Rectal smooth muscle tissue (tissue), 1 donor: ENCODE measurements around the gene CD164.
"Not testable (repeated sequence)": the region's sequence is repeated elsewhere in the genome, so short reads cannot be mapped to it uniquely, and the experiment has no call there.

Source experiments
- H3K27ac ChIP-seq: one replicate; pipeline ENCODE4 v1.7.0; 2013; ENCODE audit warnings: low read depth, low read length, inconsistent platforms
- H3K27me3 ChIP-seq: one replicate; pipeline ENCODE4 v1.7.0; 2013; ENCODE audit warnings: low read length; ENCODE audit not compliant: control insufficient read depth, insufficient read depth
- H3K36me3 ChIP-seq: one replicate; pipeline ENCODE4 v1.7.0; 2013; ENCODE audit warnings: low read length; ENCODE audit not compliant: control insufficient read depth, insufficient read depth
- H3K4me1 ChIP-seq: one replicate; pipeline ENCODE4 v1.7.0; 2013; ENCODE audit warnings: low read length; ENCODE audit not compliant: control insufficient read depth, insufficient read depth
- H3K4me3 ChIP-seq: one replicate; pipeline ENCODE4 v1.7.0; 2013; ENCODE audit warnings: low read length
- H3K9ac ChIP-seq: one replicate; pipeline ENCODE4 v1.7.0; 2013; ENCODE audit warnings: low read length

CD164 gene

DNA sequence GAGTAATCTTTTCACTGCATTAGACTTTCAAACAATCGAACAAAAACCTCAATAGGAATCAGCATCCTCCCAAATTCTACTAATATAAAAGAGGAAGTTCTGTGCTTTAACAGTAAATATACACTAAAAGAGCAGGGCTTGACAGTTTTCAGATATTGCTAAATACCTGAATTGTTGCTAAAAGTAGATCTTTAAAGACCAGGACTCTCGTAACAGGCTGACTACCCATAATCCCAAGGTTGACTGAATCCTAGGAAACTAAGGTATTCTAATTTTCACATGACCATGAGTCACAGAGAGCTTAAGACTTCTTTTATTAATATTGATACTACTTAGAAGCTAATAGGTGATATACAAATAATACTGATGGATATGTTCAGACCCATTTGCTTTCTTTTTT, 10.1 kb downstream of the CD164 start:
- H3K4me1 ChIP-seq: no peaks in the 10 kb centered on the region
- no peaks in the 10 kb centered on the region for H3K27me3 ChIP-seq
- H3K36me3 ChIP-seq: peaks cover 27% of the 10 kb centered on the region

DNA sequence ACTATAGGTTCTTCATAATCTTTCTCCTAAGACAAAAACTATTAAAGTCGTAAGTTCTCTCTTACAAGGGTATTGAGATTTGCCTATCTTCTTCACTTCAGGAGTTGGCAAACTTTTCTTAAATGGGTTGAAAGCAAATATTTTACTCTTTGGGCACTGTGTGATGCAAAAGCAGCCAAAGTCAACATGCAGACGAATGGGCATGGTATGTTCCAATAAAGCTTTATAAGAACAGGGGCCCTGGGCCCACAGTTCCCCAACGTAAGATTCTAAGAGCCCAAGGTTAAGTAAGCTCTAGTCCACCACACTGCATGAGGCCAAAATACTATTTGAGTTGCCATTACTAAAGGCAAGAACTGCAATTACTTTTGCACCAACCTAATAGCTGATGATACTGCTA, 11.5 kb downstream of the CD164 start:
- peaks cover 21% of the 10 kb centered on the region for H3K36me3 ChIP-seq
- no peaks in the 10 kb centered on the region for H3K4me1 ChIP-seq
- no peak overlapping the region for H3K9ac ChIP-seq
- no peaks in the 10 kb centered on the region for H3K27me3 ChIP-seq
- no peak overlapping the region for H3K27ac ChIP-seq
- H3K4me3 ChIP-seq: no peak overlapping the region

More for the DNA sequence above, 10.1 kb downstream of the CD164 start:
- no peak overlapping the region for H3K4me3 ChIP-seq
- H3K27ac ChIP-seq: no peak overlapping the region
- H3K9ac ChIP-seq: no peak overlapping the region

DNA sequence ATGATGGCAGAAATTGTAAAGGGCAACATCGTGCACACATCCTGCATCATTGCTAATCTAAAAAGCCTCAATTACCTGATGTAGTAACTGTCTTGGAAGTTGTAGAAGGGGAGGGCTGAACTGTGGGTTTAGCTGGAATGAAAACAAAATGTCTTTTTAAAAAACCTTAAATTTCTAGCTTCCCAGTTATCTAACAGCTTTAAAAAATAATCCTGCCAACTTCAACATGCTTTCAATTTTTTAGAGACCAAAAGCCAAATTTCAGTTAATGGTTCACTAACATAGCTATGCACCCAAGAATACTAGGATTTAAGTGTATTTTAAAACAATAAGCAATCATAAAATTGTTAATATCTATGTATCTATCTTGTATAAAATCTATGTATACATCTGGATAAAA, 11.9 kb downstream of the CD164 start:
- Histone ChIP-seq H3K4me1 (no peaks in the 10 kb centered on the region), H3K27me3 (no peaks in the 10 kb centered on the region), H3K4me3 (no peak overlapping the region), H3K9ac (no peak overlapping the region), H3K27ac (no peak overlapping the region), H3K36me3 (peaks cover 21% of the 10 kb centered on the region)

DNA sequence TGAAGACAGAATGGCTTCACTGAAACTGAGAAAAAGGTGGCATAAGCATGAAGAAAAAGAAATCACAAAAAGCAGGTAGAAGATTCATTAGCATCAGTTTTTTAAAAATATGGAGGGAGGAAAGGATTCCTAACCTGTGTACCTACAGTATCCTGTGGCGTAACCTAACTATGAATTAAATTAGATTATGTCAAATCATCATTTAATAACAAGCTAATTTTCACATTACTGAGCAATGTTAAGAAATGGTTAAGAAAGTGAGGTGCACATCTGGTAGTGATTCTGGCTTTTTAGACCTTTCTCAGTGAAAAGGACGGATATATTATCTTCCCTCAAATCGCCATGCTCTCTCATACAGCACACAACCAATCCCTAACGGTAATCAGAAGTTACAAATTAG, 12.5 kb downstream of the CD164 start:
- H3K36me3 ChIP-seq: peaks cover 16% of the 10 kb centered on the region
- H3K4me1 ChIP-seq: no peaks in the 10 kb centered on the region
- no peak overlapping the region for H3K4me3 ChIP-seq
- no peak overlapping the region for H3K9ac ChIP-seq
- H3K27me3 ChIP-seq: no peaks in the 10 kb centered on the region
- H3K27ac ChIP-seq: no peak overlapping the region

DNA sequence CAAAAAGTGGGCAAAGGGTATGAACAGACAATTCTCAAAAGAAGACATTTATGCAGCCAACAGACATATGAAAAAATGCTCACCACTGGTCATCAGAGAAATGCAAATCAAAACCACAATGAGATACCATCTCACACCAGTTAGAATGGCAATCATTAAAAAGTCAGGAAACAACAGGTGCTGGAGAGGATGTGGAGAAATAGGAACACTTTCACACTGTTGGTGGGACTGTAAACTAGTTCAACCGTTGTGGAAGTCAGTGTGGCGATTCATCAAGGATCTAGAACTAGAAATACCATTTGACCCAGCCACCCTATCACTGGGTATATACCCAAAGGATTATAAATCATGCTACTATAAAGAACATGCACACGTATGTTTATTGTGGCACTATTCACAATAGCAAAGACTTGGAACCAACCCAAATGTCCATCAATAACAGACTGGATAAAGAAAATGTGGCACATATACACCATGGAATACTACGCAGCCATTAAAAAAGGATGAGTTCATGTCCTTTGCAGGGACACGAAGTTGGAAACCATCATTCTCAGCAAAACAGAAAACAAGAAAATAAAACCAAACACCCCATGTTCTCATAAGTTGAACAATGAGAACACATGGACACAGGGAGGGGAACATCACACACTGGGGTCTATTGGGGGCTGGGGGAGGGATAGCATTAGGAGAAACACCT, 17.7 kb downstream of the CD164 start:
- H3K4me1 ChIP-seq, H3K4me3 ChIP-seq, H3K27ac ChIP-seq, H3K9ac ChIP-seq, H3K36me3 ChIP-seq, H3K27me3 ChIP-seq: not testable (repeated sequence)

DNA sequence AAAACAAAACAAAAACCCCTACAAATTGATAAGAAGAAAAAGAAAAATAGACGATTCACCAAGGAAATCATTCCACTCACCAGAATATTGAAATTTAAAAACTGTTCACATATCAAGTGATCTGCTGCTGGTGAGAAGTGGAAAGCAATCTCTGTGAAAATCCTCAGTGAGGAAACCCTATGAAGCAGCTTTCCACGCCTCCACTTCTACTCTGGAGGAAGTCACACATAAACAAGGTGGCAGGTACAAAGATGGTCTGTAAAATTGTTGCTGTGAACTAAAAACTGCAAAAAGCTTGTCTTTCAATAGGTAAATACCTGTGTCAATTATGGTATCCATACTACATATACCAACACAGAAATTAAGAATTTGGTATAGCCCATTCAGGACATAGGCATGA, 18.5 kb downstream of the CD164 start:
- H3K36me3 ChIP-seq: peaks cover 3% of the 10 kb centered on the region
- H3K27me3 ChIP-seq: no peaks in the 10 kb centered on the region
- H3K4me3 ChIP-seq: no peak overlapping the region
- no peak overlapping the region for H3K9ac ChIP-seq
- no peaks in the 10 kb centered on the region for H3K4me1 ChIP-seq
- no peak overlapping the region for H3K27ac ChIP-seq

DNA sequence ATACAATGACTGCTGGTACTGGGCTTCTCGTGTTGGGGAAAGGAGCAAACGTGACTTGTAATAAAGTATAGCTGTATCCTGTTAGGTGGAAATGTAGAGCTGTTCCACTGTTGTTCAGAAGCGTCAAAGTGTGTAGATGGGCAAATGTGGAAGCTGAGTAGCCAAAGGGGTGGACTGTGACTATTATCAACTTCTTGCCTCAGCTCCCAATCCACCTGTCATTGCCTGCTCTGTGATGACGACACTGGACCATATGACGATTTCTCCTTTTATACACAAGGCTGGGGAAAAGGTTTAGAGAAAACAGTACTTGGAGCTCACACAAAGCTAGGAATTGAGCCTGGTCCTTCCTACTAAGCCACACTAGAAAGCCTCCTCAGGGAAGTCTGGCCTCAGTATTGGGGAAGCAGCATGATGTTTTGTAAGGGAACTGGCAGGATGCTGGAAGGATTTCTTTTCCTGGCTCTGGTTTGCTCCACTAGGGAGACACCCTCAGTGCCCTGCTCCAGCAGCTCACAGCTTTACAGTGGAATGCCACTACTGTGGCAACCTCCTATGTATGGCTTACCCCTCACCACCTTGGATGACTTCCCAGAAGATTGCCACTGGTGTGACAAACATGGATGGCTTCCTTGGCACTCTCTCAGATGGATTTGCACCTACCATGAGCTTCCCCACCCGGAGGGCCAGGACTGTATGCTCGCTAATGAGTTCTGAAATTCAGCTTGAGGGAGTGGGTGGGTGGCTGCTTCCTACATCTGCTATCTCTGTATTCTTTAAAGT, 20.0 kb downstream of the CD164 start:
- H3K27me3 ChIP-seq: no peaks in the 10 kb centered on the region
- no peak overlapping the region for H3K27ac ChIP-seq
- peaks cover 3% of the 10 kb centered on the region for H3K36me3 ChIP-seq
- H3K9ac ChIP-seq: no peak overlapping the region
- no peaks in the 10 kb centered on the region for H3K4me1 ChIP-seq
- no peak overlapping the region for H3K4me3 ChIP-seq

DNA sequence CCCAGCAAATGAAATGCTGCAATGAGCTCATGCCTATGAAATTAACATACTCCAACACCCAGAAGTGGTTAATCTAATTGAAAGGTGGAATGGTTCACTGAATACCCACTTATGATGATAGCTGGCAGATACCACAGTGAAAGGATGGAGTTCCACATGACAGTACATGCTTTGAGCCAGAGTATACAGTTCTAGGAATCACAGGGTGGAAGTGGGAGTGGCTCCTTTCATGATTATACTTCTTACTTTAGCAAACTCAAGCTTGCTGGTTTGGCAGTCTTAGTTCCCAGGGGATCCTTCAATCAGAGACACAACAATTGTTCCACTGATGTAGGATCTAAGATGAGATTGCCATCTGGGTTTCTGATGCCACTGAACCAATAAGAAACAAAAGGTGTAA, 21.5 kb downstream of the CD164 start:
- H3K27me3 ChIP-seq: no peaks in the 10 kb centered on the region
- H3K27ac ChIP-seq: no peak overlapping the region
- H3K4me3 ChIP-seq: no peak overlapping the region
- no peaks in the 10 kb centered on the region for H3K4me1 ChIP-seq
- no peak overlapping the region for H3K9ac ChIP-seq
- peaks cover 7% of the 10 kb centered on the region for H3K36me3 ChIP-seq

DNA sequence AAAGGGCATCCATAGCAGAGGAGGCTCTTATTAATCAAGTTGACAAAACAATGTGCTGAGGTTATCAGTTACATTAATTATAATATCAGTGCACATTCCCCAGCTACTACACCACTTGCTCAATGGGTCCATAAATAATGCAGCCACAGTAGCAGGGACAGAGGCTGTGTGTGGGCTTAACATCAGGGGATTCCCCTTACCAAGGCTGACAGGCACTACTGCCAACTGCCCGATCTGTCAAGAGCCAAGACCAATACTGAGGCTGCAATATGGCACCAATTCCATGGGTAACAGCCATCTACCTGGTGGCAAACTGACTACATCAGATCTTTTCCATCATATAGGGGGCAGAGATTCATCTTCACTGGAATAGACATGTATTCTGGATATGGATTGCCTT, 22.0 kb downstream of the CD164 start:
- Histone ChIP-seq H3K36me3 (peaks cover 7% of the 10 kb centered on the region), H3K27me3 (no peaks in the 10 kb centered on the region)

DNA sequence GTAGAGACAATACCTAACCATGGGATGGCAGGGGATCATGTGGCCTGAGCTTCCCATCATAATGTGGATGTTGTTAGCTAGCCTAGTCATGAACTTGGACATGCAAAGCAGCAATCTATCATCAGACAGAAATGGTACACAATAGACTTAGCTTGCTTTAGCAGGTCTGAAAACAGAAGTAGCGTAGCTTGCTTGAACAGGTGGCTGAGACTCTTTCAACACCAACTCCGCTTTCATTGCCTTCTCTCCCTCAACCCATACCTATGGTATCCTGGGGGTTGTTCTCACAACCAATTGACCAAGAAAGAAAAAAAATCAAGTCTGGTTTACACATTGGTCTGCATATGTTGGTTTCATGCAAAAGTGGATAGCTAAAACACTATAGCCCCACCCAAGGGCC, 23.0 kb downstream of the CD164 start:
- H3K9ac ChIP-seq: no peak overlapping the region
- no peaks in the 10 kb centered on the region for H3K27me3 ChIP-seq
- H3K4me1 ChIP-seq: no peaks in the 10 kb centered on the region
- no peak overlapping the region for H3K4me3 ChIP-seq
- H3K36me3 ChIP-seq: peaks cover 7% of the 10 kb centered on the region
- H3K27ac ChIP-seq: no peak overlapping the region

More for the DNA sequence above, 22.0 kb downstream of the CD164 start:
- Histone ChIP-seq H3K9ac (no peak overlapping the region), H3K27ac (no peak overlapping the region), H3K4me1 (no peaks in the 10 kb centered on the region), H3K4me3 (no peak overlapping the region)

DNA sequence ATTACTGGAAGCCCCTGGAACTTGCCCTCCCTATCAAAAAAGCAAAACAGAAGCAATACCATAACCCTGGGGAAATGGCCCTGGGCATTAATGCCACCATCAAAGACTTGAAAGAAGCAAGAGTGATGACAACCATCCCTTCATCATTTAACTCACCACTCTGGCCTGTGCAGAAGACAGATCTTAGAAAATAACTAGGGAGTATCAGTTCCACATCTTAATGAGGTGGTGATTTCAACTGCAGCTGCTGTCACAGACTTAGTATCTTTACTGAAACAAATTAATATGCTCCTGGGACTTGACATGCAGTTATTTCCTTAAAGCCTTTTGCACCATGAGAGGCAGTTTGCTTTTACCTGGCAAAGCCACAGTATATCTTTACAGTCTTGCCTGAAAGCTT, 24.1 kb downstream of the CD164 start:
- Histone ChIP-seq H3K27me3 (no peaks in the 10 kb centered on the region), H3K36me3 (peaks cover 7% of the 10 kb centered on the region), H3K9ac (no peak overlapping the region), H3K4me3 (no peak overlapping the region), H3K27ac (no peak overlapping the region), H3K4me1 (no peaks in the 10 kb centered on the region)

DNA sequence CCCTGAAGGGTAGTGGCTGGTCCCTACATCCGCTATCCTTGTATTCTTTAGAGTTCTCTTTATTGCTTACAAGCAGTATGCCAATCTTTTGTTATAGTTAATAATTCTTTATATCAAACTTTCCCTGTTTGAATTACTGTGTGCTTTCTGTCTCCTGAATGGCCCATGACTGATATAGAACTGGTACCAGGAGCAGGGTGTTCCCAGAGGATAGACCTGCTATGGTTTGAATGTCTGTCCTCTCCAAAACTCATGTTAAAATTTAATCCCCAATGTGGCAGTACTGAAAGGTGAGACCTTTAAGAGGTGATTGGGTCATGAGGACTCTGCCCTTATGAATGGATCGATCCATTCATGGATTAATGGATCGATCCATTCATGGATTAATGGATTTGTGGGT, 26.0 kb downstream of the CD164 start:
- Histone ChIP-seq H3K9ac (no peak overlapping the region), H3K36me3 (peaks cover 4% of the 10 kb centered on the region), H3K27me3 (no peaks in the 10 kb centered on the region), H3K27ac (no peak overlapping the region), H3K4me3 (no peak overlapping the region), H3K4me1 (no peaks in the 10 kb centered on the region)
